ENCODE measurements around the gene ZNF555. TPM values are rescaled to one million over a fixed set of nuclear protein-coding genes. Genes with fewer than 3 reads are reported as not detected.
A peak's percentile ranks its signal among the peaks of the same experiment; 100 is the strongest.

The ZNF555 gene
- total and polyA plus RNA-seq, 2 of the 13 experiments (the other 11 are each of a cell fraction or from before 2014, with no cell fraction given): 5.0 to 8.0 TPM

GRCh38 chr19:2840794-2841791, at the start of gene ZNF555 (continued):
- TF ChIP-seq PRDM15 (CRISPR knock-in tag; IDR thresholded peaks at IDR 0.05) (no peak), SP1 (IDR thresholded peaks at IDR 0.05) (0 out of 2 replicates have a peak, but pooled peaks have one; percentile 8), SP1 (CRISPR knock-in tag; IDR thresholded peaks at IDR 0.05) (peak; percentile 48), SKIL (CRISPR knock-in tag; IDR thresholded peaks at IDR 0.05; ENCODE audit: borderline replicate concordance) (peak; percentile 26; the same call in 1 of the 2 replicates), ZNF124 (CRISPR knock-in tag; IDR thresholded peaks at IDR 0.05) (no peak), TCF12 (IDR thresholded peaks at IDR 0.05) (no peak), TCF12 (CRISPR knock-in tag; IDR thresholded peaks at IDR 0.05) (peak; percentile 67; the same call in 1 of the 2 replicates), JUN (CRISPR knock-in tag; IDR thresholded peaks at IDR 0.05) (peak; percentile 77), DRAP1 (CRISPR knock-in tag; IDR thresholded peaks at IDR 0.05) (peak; percentile 84; the same call in 1 of the 2 replicates), KDM1A (CRISPR knock-in tag; IDR thresholded peaks at IDR 0.05) (no peak), PPARG (CRISPR knock-in tag; conservative IDR thresholded peaks at IDR 0.05) (no peak), ZNF44 (CRISPR knock-in tag; IDR thresholded peaks at IDR 0.05) (peak; percentile 79; the same call in 1 of the 2 replicates), SNAPC2 (CRISPR knock-in tag; IDR thresholded peaks at IDR 0.05) (peak; percentile 75; the same call in 1 of the 2 replicates), ZNF879 (CRISPR knock-in tag; IDR thresholded peaks at IDR 0.05) (peak; percentile 89; the same call in 1 of the 2 replicates), CREB1 (IDR thresholded peaks at IDR 0.05) (peak; percentile 99), CREB1 (CRISPR knock-in tag; IDR thresholded peaks at IDR 0.05) (peak; percentile 88), GATAD1 (CRISPR knock-in tag; IDR thresholded peaks at IDR 0.05) (peak; percentile 62), SNAPC4 (CRISPR knock-in tag; IDR thresholded peaks at IDR 0.05) (no peak; the same call in 1 of the 2 replicates), NFATC3 (CRISPR knock-in tag; IDR thresholded peaks at IDR 0.05) (no peak)
